ENCODE data around the gene IGFBP4. TPM values are rescaled to one million over a fixed set of nuclear protein-coding genes. Genes with fewer than 3 reads are reported as not detected.

IGFBP4 gene
- total and polyA plus RNA-seq, 8 donors = 30.2 to 190 (median 65.9) TPM

GRCh38 chr17:40497695-40498094 is 54.4 kb downstream of the IGFBP4 start:
- DNase-seq (no peak), FAIRE-seq (no peak), ATAC-seq (no peak)
- Histone ChIP-seq H3K4me1 (peaks cover 0 to 8% (median 4%) of the 10 kb centered on the region in 3 donors), H3K4me3 (no peak overlapping the region), H3K27ac (no peak overlapping the region), H3K36me3 (no peaks in the 10 kb centered on the region), H3K27me3 (no peaks in the 10 kb centered on the region), H3K9me3 (no peaks in the 10 kb centered on the region)
- intact Hi-C loops (cut with DNase I) = no loop called here
- WGBS, 2 donors = 71 to 78% methylated on average over 2 of the region's 2 CpGs
- no peak for TF ChIP-seq CTCF (IDR thresholded peaks at IDR 0.05)

GRCh38 chr17:40498281-40499084 is 55.2 kb downstream of the IGFBP4 start:
- no peak for FAIRE-seq

GRCh38 chr17:40499551-40500189 is 56.4 kb downstream of the IGFBP4 start:
- no peaks in the 10 kb centered on the region for H3K36me3 ChIP-seq
- ATAC-seq (peak; percentile 91 to 100 (median 96)), DNase-seq (peak; percentile 77 to 93 (median 86)), FAIRE-seq (no peak)
- WGBS, 2 donors = 12 to 15% methylated on average over 17 of the region's 17 CpGs
- TF ChIP-seq CTCF (IDR thresholded peaks at IDR 0.05) = no peak
- H3K9me3 ChIP-seq = no peaks in the 10 kb centered on the region
- H3K27me3 ChIP-seq = no peaks in the 10 kb centered on the region
- H3K4me1 ChIP-seq = peaks cover 0 to 8% (median 4%) of the 10 kb centered on the region in 3 donors
- intact Hi-C loops (cut with DNase I) = no loop called here
- no peak overlapping the region for H3K27ac ChIP-seq
- H3K4me3 ChIP-seq = peak overlapping the region in 1 of 4 donors; percentile 17

More at GRCh38 chr17:40498281-40499084, 55.2 kb downstream of the IGFBP4 start:
- H3K9me3 ChIP-seq = no peaks in the 10 kb centered on the region
- no peak for TF ChIP-seq CTCF (IDR thresholded peaks at IDR 0.05)
- intact Hi-C loops (cut with DNase I) = no loop called here
- ATAC-seq = no peak
- DNase-seq = no peak
- H3K27ac ChIP-seq = no peak overlapping the region
- peaks cover 0 to 8% (median 4%) of the 10 kb centered on the region in 3 donors for H3K4me1 ChIP-seq
- no peaks in the 10 kb centered on the region for H3K27me3 ChIP-seq
- WGBS, 2 donors = 59 to 67% methylated on average over 9 of the region's 9 CpGs
- no peaks in the 10 kb centered on the region for H3K36me3 ChIP-seq
- no peak overlapping the region for H3K4me3 ChIP-seq

- no peaks in the 10 kb centered on the region for H3K36me3 ChIP-seq
- peaks cover 0 to 8% (median 4%) of the 10 kb centered on the region in 3 donors for H3K4me1 ChIP-seq
- H3K27ac ChIP-seq = no peak overlapping the region
- H3K4me3 ChIP-seq = no peak overlapping the region
- no peaks in the 10 kb centered on the region for H3K27me3 ChIP-seq
- no peak for FAIRE-seq
- 81 to 87% methylated on average over 8 to 11 of the region's 11 CpGs for WGBS, 2 donors
- intact Hi-C loops (cut with DNase I) = no loop called here
- TF ChIP-seq CTCF (IDR thresholded peaks at IDR 0.05) = no peak
- DNase-seq = no peak
- no peaks in the 10 kb centered on the region for H3K9me3 ChIP-seq
- ATAC-seq = no peak
Measured at GRCh38 chr17:40500190-40500589, 56.9 kb downstream of the IGFBP4 start.

Measured in pancreas (tissue), 10 donors.